Spleen (tissue), 7 donors: ENCODE results near the gene CNPY4.

Experiments
- POLR2A ChIP-seq, 3 donors: fragments of 450-650 bp; IDR thresholded peaks; one replicate each; pipeline ENCODE4 v1.5.1; 2017; ENCODE audit warnings: antibody characterized with exemption in 3 of 3, mild to moderate bottlenecking in 1 of 3
- TF ChIP-seq, protein P1 (sequence below), 11 experiments: fragments of 200-600 bp in 7 of 11; fragments of 450-650 bp in 4 of 11; sonication (generic) in 4 of 11; IDR thresholded peaks in 8 of 11; conservative IDR thresholded peaks in 3 of 11; 1 replicate in 7 of 11; 2 replicates in 4 of 11; pipeline versions ENCODE4 v1.4.0 to v1.8.0; 2016 to 2021; ENCODE audit warnings: antibody characterized with exemption in 11 of 11, inconsistent platforms in 4 of 11, mild to moderate bottlenecking in 1 of 11
- donor health status: DM: no; HTN: no; CAD: no; lungs with moderate emphysema.
- donor health status: DM: no; HTN: no; CAD: no.
- donor health status: DM: no; HTN: no; CAD: no.

DNA sequence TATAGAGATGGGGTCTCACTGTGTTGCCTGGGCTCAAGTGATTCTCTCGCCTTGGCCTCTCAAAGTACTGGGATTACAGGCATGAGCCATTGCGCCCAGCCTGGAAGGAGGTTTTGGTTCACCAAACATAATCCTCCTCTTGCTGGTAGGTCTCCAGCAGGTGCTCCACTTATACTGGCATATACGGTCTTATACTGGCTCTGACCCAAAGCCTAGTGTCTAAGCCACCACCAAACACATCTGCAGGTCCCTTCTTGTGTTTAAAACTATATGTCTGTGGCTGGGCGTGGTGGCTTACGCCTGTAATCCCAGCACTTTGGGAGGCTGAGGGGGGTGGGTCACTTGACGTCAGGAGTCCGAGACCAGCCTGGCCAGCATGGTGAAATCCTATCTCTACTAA is 12.7 kb downstream of the CNPY4 start:
- TF ChIP-seq, protein P1, sequence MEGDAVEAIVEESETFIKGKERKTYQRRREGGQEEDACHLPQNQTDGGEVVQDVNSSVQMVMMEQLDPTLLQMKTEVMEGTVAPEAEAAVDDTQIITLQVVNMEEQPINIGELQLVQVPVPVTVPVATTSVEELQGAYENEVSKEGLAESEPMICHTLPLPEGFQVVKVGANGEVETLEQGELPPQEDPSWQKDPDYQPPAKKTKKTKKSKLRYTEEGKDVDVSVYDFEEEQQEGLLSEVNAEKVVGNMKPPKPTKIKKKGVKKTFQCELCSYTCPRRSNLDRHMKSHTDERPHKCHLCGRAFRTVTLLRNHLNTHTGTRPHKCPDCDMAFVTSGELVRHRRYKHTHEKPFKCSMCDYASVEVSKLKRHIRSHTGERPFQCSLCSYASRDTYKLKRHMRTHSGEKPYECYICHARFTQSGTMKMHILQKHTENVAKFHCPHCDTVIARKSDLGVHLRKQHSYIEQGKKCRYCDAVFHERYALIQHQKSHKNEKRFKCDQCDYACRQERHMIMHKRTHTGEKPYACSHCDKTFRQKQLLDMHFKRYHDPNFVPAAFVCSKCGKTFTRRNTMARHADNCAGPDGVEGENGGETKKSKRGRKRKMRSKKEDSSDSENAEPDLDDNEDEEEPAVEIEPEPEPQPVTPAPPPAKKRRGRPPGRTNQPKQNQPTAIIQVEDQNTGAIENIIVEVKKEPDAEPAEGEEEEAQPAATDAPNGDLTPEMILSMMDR (IDR thresholded peaks at IDR 0.05 in 8 of 11, conservative IDR thresholded peaks at IDR 0.05 in 3 of 11) = no peak
- no peak for TF ChIP-seq POLR2A (IDR thresholded peaks at IDR 0.05)
